ENCODE measurements around the gene PPM1E. TPM values are rescaled to one million over a fixed set of nuclear protein-coding genes. Genes with fewer than 3 reads are reported as not detected.

PPM1E gene
- total and polyA plus RNA-seq, 2 of the 4 experiments (the other 2 are of a cell fraction) = under 0.01 to 0.05 TPM

GRCh38 chr17:59000022-59000421, 244.4 kb downstream of the PPM1E start:
- in situ Hi-C loops (cut with MboI; ENCODE audit: low sequenced_read_pairs) (loop anchor here (10.0 kb wide), 1 partner anchor 415 kb away; no protein-coding TSS in a partner anchor), dilution Hi-C loops (cut with HindIII; ENCODE audit: low sequenced_read_pairs, unreplicated experiment) (no loop called here), intact Hi-C loops (cut with micrococcal nuclease) (loop anchor here (2.0 to 5.0 kb wide), 2 partner anchors 213 to 343 kb away; no protein-coding TSS in a partner anchor)
- no TSS peak for BruUV-seq (replicated peaks)
- DNase-seq (no peak), ATAC-seq (ENCODE audit: low read depth) (no peak)
- H3K4ac ChIP-seq (ENCODE audit: low read depth, low read length) = no peak overlapping the region
- H2BK20ac ChIP-seq (ENCODE audit: low read depth, low read length) = no peak overlapping the region
- ChIA-PET POLR2A (ENCODE audit: unreplicated experiment) (no interaction called here), CTCF (no interaction called here)
- peaks cover 9% of the 10 kb centered on the region for H3K4me1 ChIP-seq (ENCODE audit: control insufficient read depth, insufficient read depth, low read length)
- no peak overlapping the region for H4K5ac ChIP-seq (ENCODE audit: low read depth, low read length)
- H2AFZ ChIP-seq (replicated peaks; ENCODE audit: low read length, poor library complexity) = no peak overlapping the region
- no peak overlapping the region for H3K9ac ChIP-seq (ENCODE audit: low read depth, low read length)
- no peaks in the 10 kb centered on the region for H3K27me3 ChIP-seq (ENCODE audit: control insufficient read depth, insufficient read depth, low read length)
- no peak overlapping the region for H2AK5ac ChIP-seq (ENCODE audit: low read depth, low read length)
- no peak overlapping the region for H2AK9ac ChIP-seq (replicated peaks; ENCODE audit: low read depth, low read length, poor library complexity)
- H3K9me3 ChIP-seq (ENCODE audit: control insufficient read depth, insufficient read depth, low read length) = no peaks in the 10 kb centered on the region
- H4K20me1 ChIP-seq (ENCODE audit: insufficient read depth, low read length) = no peaks in the 10 kb centered on the region
- H3K79me1 ChIP-seq (ENCODE audit: low read depth in 1 of 2, low read length in 2 of 2) = peaks cover 0 to 4% of the 10 kb centered on the region in 2 experiments; a peak in 1 of 4 replicates
- H3K27ac ChIP-seq (ENCODE audit: insufficient read depth, low read length) = no peak overlapping the region
- H3K4me2 ChIP-seq (ENCODE audit: low read depth, low read length) = no peak overlapping the region
- no peak overlapping the region for H3K23ac ChIP-seq (ENCODE audit: low read depth, low read length)
- H3K4me3 ChIP-seq (ENCODE audit: insufficient read depth, low read depth, low read length) = no peak overlapping the region
- no CpG with 5 or more reads among the region's 1 CpG for WGBS, 2 experiments (ENCODE audit: extremely low coverage in 2 of 2, insufficient read length in 1 of 2)
- no peak for TF ChIP-seq NFE2L2 (IDR thresholded peaks at IDR 0.05; ENCODE audit: low read depth, low read length)
- TF ChIP-seq FOS (IDR thresholded peaks at IDR 0.05; ENCODE audit: low read depth, low read length) = no peak
- TF ChIP-seq MAZ (IDR thresholded peaks at IDR 0.05; ENCODE audit: borderline replicate concordance, low read depth, low read length) = no peak
- no peak for TF ChIP-seq CHD1 (IDR thresholded peaks at IDR 0.05; ENCODE audit: low read depth, low read length)
- no peak for TF ChIP-seq RCOR1 (IDR thresholded peaks at IDR 0.05; ENCODE audit: insufficient replicate concordance, low read length)
- no peak for TF ChIP-seq POLR2A (IDR thresholded peaks at IDR 0.05; ENCODE audit: low read depth, low read length)
- no peak for TF ChIP-seq MXI1 (IDR thresholded peaks at IDR 0.05; ENCODE audit: borderline replicate concordance, low read depth, low read length)
- TF ChIP-seq RAD21 (IDR thresholded peaks at IDR 0.05; ENCODE audit: low read length) = no peak
- TF ChIP-seq, protein P1, sequence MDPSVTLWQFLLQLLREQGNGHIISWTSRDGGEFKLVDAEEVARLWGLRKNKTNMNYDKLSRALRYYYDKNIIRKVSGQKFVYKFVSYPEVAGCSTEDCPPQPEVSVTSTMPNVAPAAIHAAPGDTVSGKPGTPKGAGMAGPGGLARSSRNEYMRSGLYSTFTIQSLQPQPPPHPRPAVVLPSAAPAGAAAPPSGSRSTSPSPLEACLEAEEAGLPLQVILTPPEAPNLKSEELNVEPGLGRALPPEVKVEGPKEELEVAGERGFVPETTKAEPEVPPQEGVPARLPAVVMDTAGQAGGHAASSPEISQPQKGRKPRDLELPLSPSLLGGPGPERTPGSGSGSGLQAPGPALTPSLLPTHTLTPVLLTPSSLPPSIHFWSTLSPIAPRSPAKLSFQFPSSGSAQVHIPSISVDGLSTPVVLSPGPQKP (IDR thresholded peaks at IDR 0.05; ENCODE audit: borderline replicate concordance, low read depth, low read length) = no peak
- TF ChIP-seq, protein P2, sequence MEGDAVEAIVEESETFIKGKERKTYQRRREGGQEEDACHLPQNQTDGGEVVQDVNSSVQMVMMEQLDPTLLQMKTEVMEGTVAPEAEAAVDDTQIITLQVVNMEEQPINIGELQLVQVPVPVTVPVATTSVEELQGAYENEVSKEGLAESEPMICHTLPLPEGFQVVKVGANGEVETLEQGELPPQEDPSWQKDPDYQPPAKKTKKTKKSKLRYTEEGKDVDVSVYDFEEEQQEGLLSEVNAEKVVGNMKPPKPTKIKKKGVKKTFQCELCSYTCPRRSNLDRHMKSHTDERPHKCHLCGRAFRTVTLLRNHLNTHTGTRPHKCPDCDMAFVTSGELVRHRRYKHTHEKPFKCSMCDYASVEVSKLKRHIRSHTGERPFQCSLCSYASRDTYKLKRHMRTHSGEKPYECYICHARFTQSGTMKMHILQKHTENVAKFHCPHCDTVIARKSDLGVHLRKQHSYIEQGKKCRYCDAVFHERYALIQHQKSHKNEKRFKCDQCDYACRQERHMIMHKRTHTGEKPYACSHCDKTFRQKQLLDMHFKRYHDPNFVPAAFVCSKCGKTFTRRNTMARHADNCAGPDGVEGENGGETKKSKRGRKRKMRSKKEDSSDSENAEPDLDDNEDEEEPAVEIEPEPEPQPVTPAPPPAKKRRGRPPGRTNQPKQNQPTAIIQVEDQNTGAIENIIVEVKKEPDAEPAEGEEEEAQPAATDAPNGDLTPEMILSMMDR (conservative IDR thresholded peaks at IDR 0.05; ENCODE audit: low read depth, low read length) = no peak
- TF ChIP-seq RFX5 (IDR thresholded peaks at IDR 0.05; ENCODE audit: low read depth, low read length) = no peak
- no peak for TF ChIP-seq BHLHE40 (IDR thresholded peaks at IDR 0.05; ENCODE audit: low read depth, low read length)
- no peak for TF ChIP-seq CEBPB (IDR thresholded peaks at IDR 0.05; ENCODE audit: low read depth, low read length)
- peaks cover 3% of the 10 kb centered on the region; the same call in 1 of the 2 replicates for H3K36me3 ChIP-seq (ENCODE audit: control insufficient read depth, insufficient read depth, low read length)
- no peak overlapping the region for H3K14ac ChIP-seq (replicated peaks; ENCODE audit: low read depth, low read length)
- H4K8ac ChIP-seq (ENCODE audit: low read depth in 2 of 2, low read length in 2 of 2) = no peak overlapping the region
- H3K18ac ChIP-seq (ENCODE audit: low read depth, low read length) = no peak overlapping the region
- no peak overlapping the region for H4K91ac ChIP-seq (ENCODE audit: insufficient read depth, low read depth, low read length)
- H3K56ac ChIP-seq (ENCODE audit: extremely low read depth, insufficient read depth, low read length) = no peak overlapping the region
- no peak overlapping the region for H2BK5ac ChIP-seq (ENCODE audit: low read depth, low read length, poor library complexity, severe bottlenecking)
- no peaks in the 10 kb centered on the region; the same call in 1 of the 2 replicates for H3K9me1 ChIP-seq (ENCODE audit: insufficient read depth, low read length)
- no peak overlapping the region for H2BK120ac ChIP-seq (ENCODE audit: low read depth, low read length)
- no peak overlapping the region for H2BK15ac ChIP-seq (ENCODE audit: low read depth, low read length)

Measured in IMR-90 (cell line).